ENCODE results near the gene FEZ2.
A peak's percentile ranks its signal among the peaks of the same experiment; 100 is the strongest.

The FEZ2 gene

DNA sequence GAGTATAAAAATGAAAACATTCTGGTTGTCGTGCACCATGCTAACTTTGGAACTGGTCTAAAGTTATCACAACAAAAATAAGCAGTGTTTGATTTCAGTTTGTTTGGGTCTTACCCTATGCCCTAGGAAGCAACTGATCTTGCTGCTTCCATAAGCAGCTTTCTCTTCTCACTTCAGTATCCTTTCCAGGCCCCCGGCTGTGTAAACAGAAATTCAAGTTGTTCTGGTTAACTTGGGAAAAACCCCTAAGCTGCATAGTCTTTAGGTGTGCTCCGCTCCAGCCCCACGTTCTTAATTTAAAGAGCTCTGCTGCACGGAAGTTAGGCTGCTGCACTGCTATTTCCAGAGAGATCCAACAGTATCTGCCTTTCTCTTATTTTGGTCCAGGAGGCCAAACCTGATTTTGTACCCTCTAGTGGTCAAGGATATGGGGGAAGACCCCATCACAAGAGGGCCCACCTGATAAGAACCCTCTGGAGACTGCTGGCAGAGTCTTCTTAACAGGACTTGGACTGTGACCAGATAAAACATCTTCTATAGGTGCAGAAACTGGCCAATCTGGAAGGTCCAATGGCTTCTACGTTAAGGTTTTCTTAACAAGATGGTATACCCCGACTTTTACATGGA, 69.1 kb downstream of the FEZ2 start:
- no peak for DNase-seq

DNA sequence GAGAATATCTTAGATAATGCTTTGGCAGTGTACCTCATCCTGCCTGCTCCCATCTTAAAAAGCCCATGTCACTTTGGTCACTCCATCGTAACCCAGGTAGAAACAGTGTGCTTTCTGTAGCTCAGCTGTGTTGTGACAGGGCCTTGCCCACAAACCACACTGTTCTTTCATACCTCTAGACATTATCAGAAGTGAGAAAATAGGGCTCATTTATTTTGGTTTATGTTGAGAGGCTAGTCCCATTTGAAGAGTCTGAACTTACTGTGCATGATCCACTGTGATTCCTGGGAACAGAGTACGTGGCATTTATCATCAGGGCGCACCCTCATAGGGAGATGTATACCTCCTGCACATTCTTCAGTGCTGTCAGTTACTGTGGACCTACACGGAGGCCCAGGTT, 69.7 kb downstream of the FEZ2 start:
- no peak for DNase-seq

DNA sequence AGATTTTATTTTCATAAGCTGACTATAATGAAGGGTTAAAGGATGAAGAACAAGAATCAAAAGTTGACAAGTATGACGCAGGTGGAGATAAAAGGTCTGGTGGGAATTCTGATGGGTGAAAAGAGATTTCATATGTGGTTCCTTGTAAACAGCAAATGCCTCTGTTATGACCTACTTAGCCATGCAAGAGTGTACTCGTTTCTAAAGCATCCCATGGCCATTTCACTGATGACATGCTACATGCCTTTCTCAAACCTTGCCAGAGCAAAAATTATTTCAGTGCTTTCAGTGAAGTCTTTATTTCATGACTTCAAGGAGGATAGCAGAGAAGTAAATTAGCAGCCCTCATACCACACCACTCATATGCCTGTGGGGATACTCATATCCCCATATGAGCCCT, 71.7 kb downstream of the FEZ2 start:
- DNase-seq, result no peak

DNA sequence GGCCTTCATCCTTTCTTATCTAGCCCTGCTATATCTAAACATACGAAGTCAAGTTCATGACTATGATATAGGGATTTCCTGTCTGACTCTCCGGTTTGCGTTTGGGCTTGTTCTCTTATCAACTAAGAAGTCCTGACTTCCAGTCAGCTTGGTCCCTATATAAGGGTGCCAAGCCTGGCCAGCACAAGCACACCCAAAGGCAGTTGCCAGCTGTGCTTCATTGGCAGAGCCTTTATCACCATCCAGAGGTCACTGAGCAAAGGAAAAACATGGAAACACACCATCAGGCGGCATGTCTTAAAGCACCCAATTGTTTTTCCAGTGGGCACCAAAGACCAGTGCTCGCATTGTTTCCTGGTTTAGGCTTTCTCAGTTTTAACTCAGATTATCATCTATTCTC, 72.7 kb downstream of the FEZ2 start:
- DNase-seq, result no peak

DNA sequence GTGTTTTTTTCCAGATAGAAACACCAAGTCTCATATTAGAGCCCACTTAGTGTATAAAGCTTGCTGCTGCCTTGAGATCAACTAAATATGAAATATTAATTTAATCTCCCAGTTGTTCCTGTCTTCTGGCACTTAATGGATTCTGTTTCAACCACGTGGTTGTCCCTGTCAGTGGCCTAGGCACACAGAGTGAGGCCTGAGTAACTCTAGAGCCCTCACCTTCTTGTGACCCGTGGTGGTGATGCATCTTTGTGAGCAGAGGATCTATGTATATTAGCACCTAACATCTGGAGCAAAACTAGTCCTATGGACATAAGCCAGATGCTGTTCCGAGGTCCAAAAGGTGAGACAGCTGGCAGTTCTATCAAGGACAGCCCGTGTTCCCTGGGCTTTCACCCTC, 74.8 kb downstream of the FEZ2 start:
- DNase-seq, result no peak

DNA sequence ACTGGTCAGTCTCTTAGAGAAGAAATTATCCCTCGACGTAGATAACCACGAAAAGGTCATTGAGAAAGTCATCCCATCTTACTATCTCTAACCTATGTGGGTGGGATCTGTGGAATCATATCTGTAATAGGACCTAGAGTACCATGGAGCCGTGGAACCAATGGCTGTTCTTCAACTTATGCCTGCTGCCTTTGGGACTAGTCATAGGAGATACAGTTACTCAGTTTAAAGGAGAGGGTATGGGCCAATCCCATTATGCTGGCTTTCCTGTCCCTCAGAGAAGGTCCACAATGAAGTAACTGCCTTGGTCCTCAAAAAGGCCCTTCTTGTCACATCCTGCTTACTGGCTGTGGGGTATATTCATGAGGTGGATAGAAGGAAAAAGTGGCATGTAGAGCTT, 77.5 kb downstream of the FEZ2 start:
- no peak for DNase-seq

DNA sequence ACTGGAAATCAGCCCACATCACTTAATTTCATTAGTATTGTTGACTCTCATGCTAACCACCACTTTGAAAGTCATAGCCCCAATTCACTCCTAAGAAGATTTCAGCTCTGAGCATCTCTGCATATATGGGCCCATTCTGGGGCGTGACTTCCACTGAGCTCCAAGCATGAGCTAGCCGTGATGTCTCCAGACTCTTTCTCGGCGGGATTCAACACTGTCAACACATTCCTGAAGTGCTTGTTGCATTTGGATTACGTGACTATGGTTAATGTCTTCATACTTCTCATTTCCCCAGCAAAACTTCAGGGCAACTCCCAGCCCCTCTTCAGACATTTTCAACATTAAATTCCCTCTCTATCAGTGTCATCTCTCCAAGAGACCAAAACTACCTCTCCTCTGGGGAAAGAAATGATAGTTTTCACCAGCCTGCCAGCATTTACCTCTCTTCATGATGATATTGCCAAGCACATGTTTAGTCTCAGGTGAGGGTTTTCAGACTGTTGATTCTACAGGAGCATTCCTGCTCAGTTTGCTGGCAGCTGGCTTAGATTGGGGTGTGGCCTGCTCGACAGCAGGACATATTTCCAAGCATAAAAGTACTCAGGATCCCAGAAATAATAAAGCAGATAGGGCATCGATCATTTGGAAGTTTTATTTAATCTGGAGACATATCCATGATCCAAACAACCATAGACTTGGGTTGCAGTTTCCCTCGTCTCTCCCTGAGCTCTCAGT, 81.7 kb downstream of the FEZ2 start:
- no peak for DNase-seq

DNA sequence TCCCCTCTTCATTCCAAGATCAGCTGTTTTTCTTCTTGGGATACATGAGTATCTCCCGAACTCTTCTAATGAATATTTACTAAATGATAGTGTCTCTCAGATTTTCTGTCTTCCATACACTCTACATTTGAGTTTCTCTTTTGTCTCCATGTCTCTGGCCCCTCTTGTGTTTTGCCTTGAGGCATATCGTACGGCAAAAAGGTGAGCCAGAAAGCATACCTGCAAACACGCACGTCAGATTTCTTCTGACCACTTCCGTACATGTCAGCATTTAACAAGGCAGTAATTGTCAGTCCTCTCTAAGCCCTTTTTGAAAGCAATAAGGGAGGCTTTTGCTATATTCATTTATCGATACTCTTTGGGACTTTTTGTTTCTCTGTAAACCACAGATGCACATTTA, 82.4 kb downstream of the FEZ2 start:
- DNase-seq, result no peak

DNA sequence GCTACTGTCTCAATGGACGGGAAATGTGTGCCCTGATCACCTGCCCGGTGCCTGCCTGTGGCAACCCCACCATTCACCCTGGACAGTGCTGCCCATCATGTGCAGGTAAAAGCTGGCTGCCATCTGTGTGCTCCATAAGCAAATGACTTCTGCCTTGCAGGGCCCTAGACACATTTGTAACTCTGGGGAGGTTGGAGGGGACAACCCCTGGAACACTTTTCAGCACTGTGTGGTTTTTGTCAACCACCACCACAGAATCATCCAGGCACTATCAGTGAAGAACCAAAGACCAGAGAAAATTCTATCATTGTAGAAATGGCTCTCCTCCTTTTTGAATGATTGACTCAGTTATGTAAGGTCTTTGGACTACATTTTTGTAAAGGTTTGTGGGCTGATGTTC, 84.3 kb downstream of the FEZ2 start:
- no peak for DNase-seq

DNA sequence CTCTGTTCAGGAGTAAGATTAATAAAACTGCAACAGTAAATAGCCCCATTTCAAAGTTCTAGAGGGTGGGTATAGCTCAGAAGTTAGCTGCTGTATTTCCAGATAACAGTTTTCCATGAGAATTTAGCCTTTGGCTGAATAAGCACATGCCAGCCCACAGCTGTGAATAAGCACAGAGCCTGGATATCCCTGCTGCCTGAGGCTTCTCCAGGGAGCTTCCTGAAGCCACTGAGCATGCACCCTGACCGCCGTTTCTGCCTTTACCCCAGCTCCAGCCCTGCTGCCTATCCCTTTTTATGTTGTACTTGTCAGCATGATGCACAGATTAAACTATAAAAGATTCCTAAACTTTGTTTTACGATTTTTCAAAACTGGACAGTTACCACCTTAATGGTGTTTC, 85.3 kb downstream of the FEZ2 start:
- no peak for DNase-seq

DNA sequence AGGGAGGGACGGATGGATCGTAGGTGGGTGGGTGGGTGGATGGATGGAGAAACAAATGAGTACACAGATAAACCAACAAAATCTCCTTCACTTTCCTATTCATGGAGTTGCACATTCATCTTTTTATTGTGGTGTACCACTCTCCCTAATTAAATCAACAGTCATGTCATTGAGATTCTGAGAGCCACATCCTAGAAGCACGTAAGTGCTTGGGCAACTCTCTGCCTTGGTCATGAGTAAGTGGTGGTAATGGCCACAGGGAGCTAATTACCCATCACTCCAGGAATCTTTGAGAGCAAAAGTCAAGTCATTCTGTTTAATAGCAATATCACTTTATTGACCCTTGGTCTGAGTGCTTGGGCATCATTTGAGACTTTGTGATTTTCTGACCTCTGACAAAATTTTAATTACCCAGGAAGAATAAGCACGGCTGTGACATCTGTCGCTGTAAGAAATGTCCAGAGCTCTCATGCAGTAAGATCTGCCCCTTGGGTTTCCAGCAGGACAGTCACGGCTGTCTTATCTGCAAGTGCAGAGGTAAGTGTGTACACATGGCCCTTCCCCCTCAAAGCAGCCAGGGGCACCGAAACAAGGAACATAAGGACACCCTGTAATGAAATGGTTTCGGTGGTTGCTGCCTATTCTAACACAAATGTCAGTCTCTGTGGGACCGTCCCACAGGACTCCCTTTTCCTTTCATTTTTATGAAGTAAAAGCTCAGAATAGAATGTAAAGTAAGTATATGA, 85.9 kb downstream of the FEZ2 start:
- DNase-seq, result no peak

DNA sequence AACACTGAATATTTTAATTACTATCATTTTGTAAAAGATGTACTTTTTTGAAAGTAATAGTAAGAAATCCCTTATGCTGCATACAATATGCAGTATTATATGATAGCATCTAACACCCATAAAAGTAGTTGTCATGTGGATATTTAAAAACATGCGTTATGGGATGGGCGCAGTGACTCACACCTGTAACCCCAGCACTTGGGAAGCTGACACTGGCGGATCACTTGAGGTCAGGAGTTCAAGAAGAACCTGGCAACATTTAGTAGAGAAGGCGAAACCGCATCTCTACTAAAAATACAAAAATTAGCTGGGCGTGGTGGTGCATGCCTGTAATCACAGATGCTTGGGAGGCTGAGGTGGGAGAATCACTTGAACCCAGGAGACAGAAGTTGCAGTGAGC, 88.9 kb downstream of the FEZ2 start:
- no peak for DNase-seq

DNA sequence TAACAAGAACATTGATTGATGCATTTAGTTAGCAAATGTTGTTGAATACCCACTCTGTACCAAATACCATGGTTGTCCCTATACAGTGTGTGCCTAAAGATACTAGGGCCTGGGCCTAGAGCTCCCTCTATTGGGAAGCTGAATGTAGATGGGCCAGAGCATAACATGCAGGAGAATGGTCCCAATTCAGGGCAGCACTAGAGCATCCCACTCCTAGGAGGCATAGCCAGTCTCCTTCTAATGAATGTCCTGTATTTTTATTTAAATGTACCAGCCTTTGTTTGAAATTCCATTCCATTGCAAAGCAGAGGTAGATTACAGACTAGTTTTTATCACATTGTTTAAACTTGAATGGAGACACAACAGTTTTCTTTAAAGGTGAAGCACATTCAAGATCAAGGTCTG, 90.6 kb downstream of the FEZ2 start:
- DNase-seq, result peak; percentile 62 to 79 (median 72)
